ENCODE data around the gene PIGQ.

PIGQ gene

DNA sequence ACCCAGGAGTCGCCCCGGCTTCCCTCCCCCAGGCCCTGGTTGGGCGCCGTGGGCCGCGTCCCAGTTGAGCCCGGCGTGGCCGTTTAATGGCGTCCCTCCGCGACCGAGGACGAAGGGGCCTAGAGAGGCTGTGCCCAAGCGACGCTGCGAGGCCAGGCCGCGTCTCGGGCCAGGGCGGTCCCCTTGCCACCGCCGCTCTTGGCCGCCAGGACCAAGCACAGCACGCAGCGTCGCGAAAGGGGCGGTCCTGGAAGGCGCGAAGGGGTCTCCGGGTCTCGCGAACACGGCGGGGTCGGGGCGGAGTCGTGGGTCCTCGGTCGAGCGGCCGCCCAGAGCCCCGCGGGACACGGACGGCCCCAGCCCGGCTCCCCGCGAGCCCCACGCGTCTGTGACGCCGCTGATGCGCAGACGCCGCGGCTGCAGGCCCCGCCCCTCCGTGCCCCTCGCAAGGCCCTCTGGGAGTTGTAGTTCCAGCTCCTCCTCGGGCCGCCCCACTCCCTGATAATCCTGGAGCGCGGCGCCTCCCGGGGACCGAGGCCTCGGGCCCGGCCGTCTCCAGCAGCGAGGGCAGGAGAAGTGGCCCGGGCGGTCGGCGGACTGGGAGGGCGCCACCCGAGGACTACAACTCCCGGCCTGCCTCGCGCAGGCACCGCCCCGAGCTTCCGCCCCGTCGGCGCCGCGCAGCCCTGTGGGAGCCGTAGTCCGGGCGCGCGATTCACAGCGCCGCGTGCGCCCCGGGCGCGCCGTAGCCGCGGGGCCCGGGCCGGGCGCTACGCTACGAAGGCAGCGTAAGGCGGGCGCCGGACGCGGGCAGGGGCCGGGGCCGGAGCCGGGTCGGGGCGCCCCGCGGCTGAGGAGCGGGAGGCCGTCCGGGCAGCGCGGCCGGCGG, 42.5 kb upstream of the PIGQ start, which contains the start of gene CAPN15:
CAPN15 (plus strand) TSS at position 698 of the 889 bp plus-strand sequence. CDS start 19,127 bp downstream, outside the sequence.
- H3K36me3 ChIP-seq: peaks cover 0 to 7% (median 0%) of the 10 kb centered on the region in 3 donors
- intact Hi-C loops (cut with DNase I; ENCODE audit: low total_unique reads): no loop called here
- TF ChIP-seq, protein P1, sequence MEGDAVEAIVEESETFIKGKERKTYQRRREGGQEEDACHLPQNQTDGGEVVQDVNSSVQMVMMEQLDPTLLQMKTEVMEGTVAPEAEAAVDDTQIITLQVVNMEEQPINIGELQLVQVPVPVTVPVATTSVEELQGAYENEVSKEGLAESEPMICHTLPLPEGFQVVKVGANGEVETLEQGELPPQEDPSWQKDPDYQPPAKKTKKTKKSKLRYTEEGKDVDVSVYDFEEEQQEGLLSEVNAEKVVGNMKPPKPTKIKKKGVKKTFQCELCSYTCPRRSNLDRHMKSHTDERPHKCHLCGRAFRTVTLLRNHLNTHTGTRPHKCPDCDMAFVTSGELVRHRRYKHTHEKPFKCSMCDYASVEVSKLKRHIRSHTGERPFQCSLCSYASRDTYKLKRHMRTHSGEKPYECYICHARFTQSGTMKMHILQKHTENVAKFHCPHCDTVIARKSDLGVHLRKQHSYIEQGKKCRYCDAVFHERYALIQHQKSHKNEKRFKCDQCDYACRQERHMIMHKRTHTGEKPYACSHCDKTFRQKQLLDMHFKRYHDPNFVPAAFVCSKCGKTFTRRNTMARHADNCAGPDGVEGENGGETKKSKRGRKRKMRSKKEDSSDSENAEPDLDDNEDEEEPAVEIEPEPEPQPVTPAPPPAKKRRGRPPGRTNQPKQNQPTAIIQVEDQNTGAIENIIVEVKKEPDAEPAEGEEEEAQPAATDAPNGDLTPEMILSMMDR (IDR thresholded peaks at IDR 0.05): peak; percentile 33 to 51
- H3K27ac ChIP-seq: peak within 1 kb of the TSS; percentile 96 to 98
- peak; percentile 78 to 93 for DNase-seq
- no peaks in the 10 kb centered on the region for H3K9me3 ChIP-seq
- H3K4me3 ChIP-seq: peak within 1 kb of the TSS; percentile 69 to 79
- H3K4me1 ChIP-seq: peaks cover 0 to 59% (median 38%) of the 10 kb centered on the region in 4 donors
- no peaks in the 10 kb centered on the region for H3K27me3 ChIP-seq

DNA sequence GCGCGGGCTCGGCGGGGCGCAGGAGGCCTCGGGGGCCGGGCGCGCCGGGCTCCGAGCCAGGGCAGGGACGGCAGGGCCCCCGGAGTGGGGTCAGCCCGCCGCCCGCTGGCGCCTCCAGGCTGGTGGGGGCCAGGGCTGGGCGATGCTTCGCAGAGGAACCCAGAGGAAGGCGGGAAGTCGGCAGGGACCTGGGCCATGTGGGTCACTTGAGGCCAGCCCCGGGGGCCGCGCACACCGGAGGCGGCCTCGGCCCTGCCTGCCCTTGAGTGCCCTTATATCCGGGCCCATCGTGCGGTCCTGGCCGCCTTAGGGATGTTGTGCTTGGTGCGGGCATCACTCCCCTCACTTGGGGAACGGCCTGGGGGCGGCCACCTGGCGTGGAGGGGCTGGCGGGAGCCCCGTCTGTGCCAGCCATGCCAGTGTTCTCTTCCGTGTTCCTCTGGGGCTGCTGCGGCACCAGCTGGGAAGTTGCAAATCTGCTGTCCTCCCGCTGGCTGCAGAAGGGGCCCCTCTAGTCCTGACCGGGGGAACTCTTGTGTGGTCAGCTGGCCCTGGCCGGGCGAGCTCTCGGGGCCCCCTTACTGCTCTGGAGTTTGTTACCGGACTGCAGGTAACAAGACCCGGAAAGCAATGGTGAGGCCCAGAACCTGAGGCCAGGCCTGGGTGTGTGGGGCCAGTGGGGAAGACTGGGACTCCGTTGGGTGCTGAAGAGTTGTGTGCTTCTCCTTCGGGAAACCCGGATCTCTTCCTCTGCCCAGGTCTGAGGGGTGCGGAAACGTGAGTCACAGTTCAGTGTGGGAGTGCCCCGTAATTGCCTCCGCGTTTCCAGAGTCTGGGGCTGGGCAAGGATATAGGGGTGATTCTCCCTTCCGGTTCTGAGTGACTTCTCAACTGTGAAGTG, 41.4 kb upstream of the PIGQ start:
- no peaks in the 10 kb centered on the region for H3K27me3 ChIP-seq
- H3K4me1 ChIP-seq: peaks cover 0 to 59% (median 38%) of the 10 kb centered on the region in 4 donors
- DNase-seq: no peak
- TF ChIP-seq, protein P1 (IDR thresholded peaks at IDR 0.05): no peak
- peak overlapping the region; percentile 69 to 79 for H3K4me3 ChIP-seq
- intact Hi-C loops (cut with DNase I; ENCODE audit: low total_unique reads): no loop called here
- H3K9me3 ChIP-seq: no peaks in the 10 kb centered on the region
- peaks cover 0 to 7% (median 0%) of the 10 kb centered on the region in 3 donors for H3K36me3 ChIP-seq
- peak overlapping the region; percentile 96 to 98 for H3K27ac ChIP-seq

DNA sequence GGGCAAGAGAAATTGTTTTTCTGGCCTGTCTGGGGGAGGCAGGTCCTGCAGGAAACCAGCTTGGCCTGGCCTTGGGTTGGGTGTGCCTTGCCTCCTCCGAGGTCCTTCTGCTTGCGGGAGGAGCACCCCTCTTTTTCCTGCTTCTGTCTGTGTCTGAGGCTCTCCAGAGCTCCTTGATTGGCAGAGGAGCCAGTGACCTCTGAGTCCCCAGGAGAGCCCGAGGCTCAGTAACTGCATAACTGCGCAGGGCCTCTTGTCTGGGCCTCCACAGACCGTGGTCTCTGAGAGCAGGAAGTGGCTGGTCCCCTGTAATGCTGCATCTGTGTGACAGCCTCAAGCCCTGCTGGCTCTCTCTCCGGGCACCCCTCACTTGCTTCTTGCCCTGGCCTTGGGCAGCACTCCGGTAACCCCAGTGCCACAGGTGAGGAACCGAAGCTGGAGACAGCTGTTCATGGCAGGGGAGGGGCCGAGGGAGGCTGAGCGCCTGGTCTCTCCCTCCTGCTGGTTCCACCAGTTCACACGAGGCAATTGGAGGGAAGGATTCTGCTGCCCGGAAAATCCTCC, 40.7 kb upstream of the PIGQ start:
- intact Hi-C loops (cut with DNase I; ENCODE audit: low total_unique reads): no loop called here
- peaks cover 0 to 56% (median 38%) of the 10 kb centered on the region in 4 donors for H3K4me1 ChIP-seq
- DNase-seq: no peak
- peak overlapping the region; percentile 69 to 79 for H3K4me3 ChIP-seq
- TF ChIP-seq, protein P1 (IDR thresholded peaks at IDR 0.05): no peak
- no peaks in the 10 kb centered on the region for H3K27me3 ChIP-seq
- H3K27ac ChIP-seq: no peak overlapping the region
- H3K9me3 ChIP-seq: no peaks in the 10 kb centered on the region
- H3K36me3 ChIP-seq: peaks cover 0 to 12% (median 0%) of the 10 kb centered on the region in 3 donors

DNA sequence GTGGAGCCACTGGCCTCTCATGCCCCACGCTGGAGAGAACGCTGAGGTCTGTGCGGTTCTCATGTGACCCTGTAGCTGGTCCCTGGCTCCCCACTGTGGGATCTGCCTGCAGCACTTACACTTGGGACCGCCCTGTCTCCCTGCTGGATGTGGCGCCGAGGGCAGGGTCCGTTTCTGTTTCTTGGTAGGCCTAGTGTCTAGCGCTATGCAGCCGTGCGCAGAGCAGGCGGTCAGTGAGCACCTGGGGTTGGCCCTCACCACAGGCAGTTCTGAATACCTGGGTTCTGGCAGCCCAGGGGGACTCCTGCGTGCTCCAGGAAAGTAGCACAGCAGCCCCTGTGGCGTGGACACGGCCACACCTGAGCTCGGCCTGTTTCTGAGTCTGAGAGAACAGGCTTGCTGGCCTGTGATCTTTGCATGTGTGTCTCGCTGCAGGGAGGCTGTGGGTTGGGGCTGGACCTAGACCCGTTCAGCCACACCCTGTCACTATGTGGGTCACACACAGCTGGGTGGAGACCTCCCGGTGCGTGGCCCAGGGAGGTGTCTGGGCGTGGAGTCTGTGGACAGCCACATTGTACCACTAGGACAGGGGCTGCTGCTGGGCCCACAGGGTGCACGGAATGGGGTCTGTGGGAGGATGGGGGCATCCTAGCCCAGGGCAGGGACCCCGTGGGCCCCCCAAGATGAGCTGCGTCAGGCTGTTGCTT, 39.5 kb upstream of the PIGQ start:
- DNase-seq: no peak
- TF ChIP-seq, protein P1 (IDR thresholded peaks at IDR 0.05): no peak
- H3K4me1 ChIP-seq: peaks cover 0 to 46% (median 34%) of the 10 kb centered on the region in 4 donors
- intact Hi-C loops (cut with DNase I; ENCODE audit: low total_unique reads): no loop called here
- H3K9me3 ChIP-seq: no peaks in the 10 kb centered on the region
- no peak overlapping the region for H3K4me3 ChIP-seq
- no peaks in the 10 kb centered on the region for H3K27me3 ChIP-seq
- H3K27ac ChIP-seq: no peak overlapping the region
- H3K36me3 ChIP-seq: peaks cover 0 to 19% (median 0%) of the 10 kb centered on the region in 3 donors
